Suppressor macrophage (primary cell): Measurements from ENCODE around the gene VPS11.
A peak's percentile ranks its signal among the peaks of the same experiment; 100 is the strongest.

ENCODE experiments used
- DNase-seq, 4 experiments: peaks; one replicate each; pipeline ENCODE4 v3.0.0-alpha.2; 2020 to 2022

Gene VPS11

DNA sequence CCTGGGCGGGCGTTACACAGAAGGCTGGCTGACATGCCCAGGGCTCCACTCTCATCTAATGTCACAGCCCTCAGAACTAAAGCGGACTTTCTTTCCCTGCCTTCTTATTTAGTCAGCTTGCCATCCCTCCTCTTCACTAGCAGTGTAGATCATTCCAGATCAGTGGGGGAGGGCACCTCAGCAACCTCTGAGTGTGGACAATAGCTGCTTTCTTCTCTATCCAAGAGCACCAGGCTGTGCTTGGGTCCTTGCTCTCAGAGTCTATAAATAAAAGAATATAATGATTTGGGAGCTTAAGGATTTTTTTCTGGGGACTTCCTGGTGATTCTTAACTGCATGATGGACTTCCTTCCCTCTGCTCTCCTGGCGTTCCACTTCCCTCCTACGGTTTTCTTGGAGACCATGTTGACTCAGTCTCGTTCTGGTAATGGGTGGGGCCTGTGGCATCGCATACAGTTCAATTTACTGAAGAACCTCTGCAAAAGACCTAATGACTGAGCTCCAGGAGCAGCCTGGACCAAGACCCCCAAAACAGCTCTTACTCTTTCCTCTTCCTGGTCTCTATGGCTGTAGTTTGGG is 14.2 kb downstream of the VPS11 start:
- DNase-seq: peak in 3 of 4 experiments; percentile 50 to 55 (median 50)

GRCh38 chr11:119084663-119085436 is 17.2 kb downstream of the VPS11 start, which contains the start of gene HMBS:
HMBS (plus strand) TSS chr11:119084881; CDS start chr11:119085034, 153 bp downstream.
- DNase-seq: peak; percentile 93 to 98 (median 96)

DNA sequence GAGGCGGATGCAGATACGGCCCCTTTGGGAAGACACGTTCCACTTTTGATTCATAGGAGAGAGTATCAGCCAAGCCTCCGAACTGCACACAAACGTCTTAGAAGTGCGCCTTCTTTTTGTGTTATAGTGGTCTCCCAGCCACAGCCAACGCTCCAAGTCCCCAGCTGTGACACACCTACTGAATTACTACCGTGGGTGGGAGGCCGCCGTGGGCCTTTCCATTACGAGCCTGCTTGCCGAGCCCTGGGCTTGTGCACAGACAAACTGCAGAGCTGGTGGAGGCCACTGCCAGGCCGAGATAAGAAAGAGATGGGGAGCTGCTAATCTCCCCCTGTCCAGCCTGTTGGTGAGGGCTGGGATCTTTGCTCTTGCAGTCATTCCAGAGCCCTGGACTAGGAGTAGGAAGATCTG is 17.8 kb downstream of the VPS11 start:
- peak in 3 of 4 experiments; percentile 20 to 46 (median 22) for DNase-seq

DNA sequence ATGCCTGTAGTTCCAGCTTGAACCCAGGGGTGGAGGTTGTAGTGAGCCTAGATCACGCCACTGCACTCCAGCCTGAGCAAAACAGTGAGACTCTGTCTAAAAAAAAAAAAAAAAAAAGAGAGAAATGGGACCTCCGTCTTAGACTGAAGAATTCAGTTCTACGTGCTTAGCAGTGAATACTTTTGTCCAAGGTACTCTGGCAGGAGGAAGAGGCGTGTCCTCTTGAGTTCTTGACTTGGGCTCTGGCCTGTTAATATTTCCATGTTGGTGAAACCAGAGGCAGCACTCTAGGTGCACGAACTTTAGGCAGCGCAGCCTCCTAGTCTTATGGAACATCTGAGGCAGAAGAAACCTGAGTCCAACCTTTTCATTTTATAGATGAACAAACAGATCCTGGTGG is 19.5 kb downstream of the VPS11 start:
- no peak for DNase-seq

GRCh38 chr11:119087747-119088241 is 20.2 kb downstream of the VPS11 start:
- no peak for DNase-seq

GRCh38 chr11:119088406-119088805 is 20.8 kb downstream of the VPS11 start:
- DNase-seq: no peak

DNA sequence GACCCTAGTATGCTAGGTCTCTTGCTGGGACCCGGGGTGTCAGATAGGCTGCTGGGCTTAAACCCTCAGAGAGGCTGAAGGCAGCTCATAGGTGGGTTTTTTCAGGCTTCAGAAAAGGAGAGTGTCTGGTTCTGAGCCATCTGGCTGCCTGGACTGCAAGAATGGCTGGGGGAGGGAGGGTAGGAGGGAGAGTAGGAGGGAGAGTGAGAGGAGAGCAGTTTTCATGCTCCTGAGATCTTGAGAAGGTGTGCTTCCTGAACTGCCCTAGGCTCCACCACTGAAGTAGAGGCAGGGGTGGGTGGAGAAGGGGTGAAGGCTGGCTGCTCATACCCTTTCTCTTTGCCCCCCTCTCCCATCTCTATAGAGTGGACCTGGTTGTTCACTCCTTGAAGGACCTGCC is 21.7 kb downstream of the VPS11 start:
- DNase-seq: no peak

- no peak for DNase-seq
Observed at GRCh38 chr11:119091178-119091577, 23.6 kb downstream of the VPS11 start.

GRCh38 chr11:119091966-119092879 is 24.6 kb downstream of the VPS11 start:
- DNase-seq: no peak

- no peak for DNase-seq
Observed at GRCh38 chr11:119092880-119093842, 25.5 kb downstream of the VPS11 start.

GRCh38 chr11:119093942-119094815 is 26.6 kb downstream of the VPS11 start:
- peak; percentile 28 to 64 (median 54) for DNase-seq

GRCh38 chr11:119094816-119095065 is 27.1 kb downstream of the VPS11 start:
- DNase-seq: peak; percentile 85 to 94 (median 92)

GRCh38 chr11:119095066-119095880 is 27.7 kb downstream of the VPS11 start:
- peak; percentile 99 to 100 (median 100) for DNase-seq

DNA sequence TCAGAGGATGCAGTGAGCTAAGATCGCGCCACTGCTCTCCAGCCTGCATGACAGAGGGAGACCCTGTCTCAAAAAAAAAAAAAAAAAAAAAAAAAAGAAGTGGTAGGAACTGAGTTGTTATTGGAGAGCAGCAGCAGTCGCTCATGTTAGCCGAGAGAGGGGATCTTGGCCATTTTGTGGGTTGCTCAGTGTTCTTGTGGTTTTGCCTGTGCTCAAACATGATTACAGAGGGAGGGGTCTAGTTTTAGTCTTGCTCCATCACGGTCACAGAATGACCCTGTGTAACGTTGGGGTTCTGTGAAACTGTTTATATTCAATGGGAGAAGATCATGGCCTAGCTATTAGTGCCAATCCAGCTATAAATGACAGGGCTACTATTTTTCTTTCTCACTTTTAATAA is 32.1 kb downstream of the VPS11 start:
- DNase-seq: no peak

DNA sequence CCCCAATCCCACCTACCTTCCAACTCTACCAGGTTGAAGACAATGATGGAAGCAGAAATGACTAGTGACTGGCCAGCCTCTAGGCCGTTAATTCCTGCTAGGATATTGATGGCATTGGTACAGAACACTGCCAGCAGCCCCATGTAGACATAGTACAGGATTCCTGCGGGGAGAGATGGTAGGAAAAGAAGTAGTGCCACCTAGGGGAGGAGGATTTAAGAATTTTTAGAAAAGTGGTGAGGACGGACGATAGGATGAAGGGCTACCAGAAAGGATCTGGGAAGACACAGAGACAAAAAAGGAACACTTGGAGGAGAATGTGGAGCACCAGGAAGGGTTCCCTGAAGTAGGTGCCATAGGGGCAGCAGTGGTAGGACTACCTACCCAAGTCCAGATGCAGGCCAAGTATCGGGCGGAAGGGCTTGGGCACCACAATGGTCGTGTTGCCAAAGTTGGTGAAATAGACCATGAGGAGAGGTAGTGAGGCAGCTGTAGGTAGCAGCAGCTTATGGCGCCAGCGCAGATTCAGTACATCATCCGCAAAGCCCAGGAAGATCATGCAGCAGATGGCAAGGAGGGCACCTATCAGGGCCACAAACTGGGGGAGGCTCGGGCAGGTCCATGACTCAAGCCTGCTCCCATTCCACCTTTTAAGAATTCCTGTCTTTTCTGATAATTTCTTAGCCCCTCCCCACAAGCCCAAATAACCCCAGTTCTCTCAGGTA is 32.8 kb downstream of the VPS11 start:
- peak in 3 of 4 experiments; percentile 44 to 62 (median 53) for DNase-seq

DNA sequence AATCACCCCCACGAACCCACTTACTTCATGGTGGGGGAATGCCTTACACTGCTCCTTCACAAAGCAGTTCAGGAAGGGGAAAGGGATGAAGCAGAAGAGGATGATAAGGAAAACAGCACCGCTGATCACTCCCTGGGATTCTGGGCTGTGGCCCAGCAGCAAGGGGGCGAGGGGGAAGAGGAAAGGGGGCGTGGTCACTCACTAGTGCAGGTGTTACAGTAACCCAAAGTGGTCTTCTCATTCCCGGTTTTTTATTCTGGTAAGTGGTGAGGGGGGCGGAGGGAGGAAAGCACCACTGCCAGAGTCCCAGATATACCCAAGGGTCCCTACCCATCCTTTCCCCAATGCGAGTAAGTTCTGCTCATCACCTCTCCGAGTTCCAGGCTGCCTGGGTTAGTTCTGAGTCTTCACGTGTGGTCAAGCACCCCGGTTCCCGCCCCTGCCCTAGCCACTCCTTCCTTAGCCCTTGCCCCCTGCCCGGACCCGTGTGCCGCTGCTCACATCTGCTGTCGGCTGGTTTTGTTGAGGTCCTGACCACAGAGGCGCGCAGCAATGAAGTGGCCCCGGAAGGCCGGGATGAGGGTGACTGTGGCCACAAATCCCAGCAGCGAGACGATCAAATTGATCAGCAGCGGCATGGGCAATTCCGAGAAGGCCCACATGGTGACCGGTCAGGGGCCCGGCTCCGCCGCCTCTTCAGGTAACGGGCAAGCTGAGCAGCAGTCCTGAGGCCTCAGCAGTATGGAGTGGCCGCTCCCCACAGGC is 33.6 kb downstream of the VPS11 start:
- no peak for DNase-seq

DNA sequence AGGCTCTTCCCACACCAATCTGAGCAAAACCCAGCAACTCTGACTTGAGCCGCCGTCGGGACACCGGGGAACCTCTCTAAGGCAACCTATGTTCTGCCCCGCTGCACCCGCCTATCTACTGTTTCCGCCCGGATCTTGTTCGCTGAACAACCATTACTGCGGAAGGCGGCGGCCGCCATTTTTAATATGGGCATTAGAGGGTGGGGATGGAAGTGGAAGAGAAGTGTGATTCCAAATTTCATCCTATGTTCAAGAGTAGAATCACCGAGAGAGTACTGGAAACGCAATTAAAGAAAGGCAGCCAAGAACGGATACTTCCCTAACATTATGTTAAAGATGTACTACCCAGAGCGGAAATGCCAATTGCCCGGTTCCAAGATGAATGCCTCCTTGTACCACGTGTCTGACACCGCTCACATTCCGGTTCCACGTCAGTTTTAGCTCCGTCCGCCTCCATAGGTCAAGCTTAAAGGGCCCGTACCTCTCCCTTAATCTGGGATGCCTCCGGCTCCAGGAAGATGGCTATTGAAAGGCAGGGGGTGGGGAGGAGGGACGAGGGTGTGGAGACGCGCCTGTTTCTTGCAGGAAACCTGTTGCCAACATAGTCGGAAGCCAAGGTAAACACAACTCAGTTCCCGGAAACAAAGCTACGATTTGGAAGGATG is 34.3 kb downstream of the VPS11 start, which contains the start of gene DPAGT1:
Gene DPAGT1 (minus strand): TSS at position 95 of the 665 bp plus-strand sequence. CDS start 198 bp downstream, outside the sequence.
- peak; percentile 89 to 96 (median 94) for DNase-seq
